ENCODE data around the gene HTR1D. TPM values are rescaled to one million over a fixed set of nuclear protein-coding genes. Genes with fewer than 3 reads are reported as not detected.
A peak's percentile ranks its signal among the peaks of the same experiment; 100 is the strongest.

The HTR1D gene
- total RNA-seq, 1 experiment from 2014 or later: 3.5 TPM

- Histone ChIP-seq H4K20me1 (ENCODE audit: insufficient read depth) (no peaks in the 10 kb centered on the region), H3K9me3 (ENCODE audit: control insufficient read depth in 1 of 2, insufficient read depth in 1 of 2, low read depth in 1 of 2, low read length in 2 of 2) (no peaks in the 10 kb centered on the region), H3K79me2 (ENCODE audit: insufficient read depth, low read length) (no peaks in the 10 kb centered on the region), H3K4me1 (ENCODE audit: control insufficient read depth in 1 of 2, insufficient read depth in 2 of 2, low read length in 2 of 2) (peaks cover 17 to 27% of the 10 kb centered on the region in 2 experiments), H3K9me2 (ENCODE audit: insufficient read depth) (no peaks in the 10 kb centered on the region), H3K36me3 (ENCODE audit: control insufficient read depth in 1 of 2, insufficient read depth in 2 of 2, low read length in 2 of 2) (0 out of 4 replicates have a peak, but pooled peaks cover 0 to 3% of the 10 kb centered on the region in 2 experiments), H3K4me3 (replicated peaks in 1 of 2; ENCODE audit: low read depth in 1 of 2, low read length in 2 of 2) (0 out of 4 replicates have a peak overlapping the region, but pooled peaks of 1 of the 2 experiments have one; percentile 15), H2AFZ (ENCODE audit: low read depth, low read length, poor library complexity, severe bottlenecking) (no peak overlapping the region), H3K27me3 (ENCODE audit: insufficient read depth, low read length) (no peaks in the 10 kb centered on the region), H3K9ac (ENCODE audit: low read length) (peak overlapping the region; percentile 54), H3K4me2 (ENCODE audit: low read length) (peak overlapping the region; percentile 64), H3K27ac (ENCODE audit: low read depth, low read length) (peak overlapping the region; percentile 47; the same call in 1 of the 2 replicates)
- RAD21 ChIA-PET (ENCODE audit: low non-redundant PET in 1 of 2, low total read pairs in 2 of 2, uncharacterized antibody in 2 of 2, unreplicated experiment in 2 of 2): no interaction called here
- TF ChIP-seq CBX3 (IDR thresholded peaks at IDR 0.05; ENCODE audit: low read depth) (no peak), CEBPB (IDR thresholded peaks at IDR 0.05; ENCODE audit: low read depth) (no peak), ZFX (IDR thresholded peaks at IDR 0.05) (no peak), POLR2A (IDR thresholded peaks at IDR 0.05; ENCODE audit: borderline replicate concordance, extremely low read depth, insufficient read depth, insufficient read length) (no peak), TCF7L2 (IDR thresholded peaks at IDR 0.05; ENCODE audit: borderline replicate concordance, extremely low read depth, insufficient read depth, insufficient read length) (no peak), FOSL1 (IDR thresholded peaks at IDR 0.05; ENCODE audit: low read depth) (no peak), JUND (IDR thresholded peaks at IDR 0.05) (no peak), ELF1 (IDR thresholded peaks at IDR 0.05; ENCODE audit: borderline replicate concordance, low read depth) (no peak), POLR2AphosphoS5 (IDR thresholded peaks at IDR 0.05; ENCODE audit: low read depth, low read length) (no peak), REST (IDR thresholded peaks at IDR 0.05; ENCODE audit: low read depth) (no peak), CTCF (IDR thresholded peaks at IDR 0.05 in 2 of 3, conservative IDR thresholded peaks at IDR 0.05 in 1 of 3; ENCODE audit: borderline replicate concordance in 1 of 3, insufficient read depth in 1 of 3, low read depth in 2 of 3, low read length in 2 of 3) (no peak), SRF (IDR thresholded peaks at IDR 0.05; ENCODE audit: low read depth) (no peak), SIN3A (IDR thresholded peaks at IDR 0.05; ENCODE audit: low read depth) (no peak), ZNF274 (IDR thresholded peaks at IDR 0.05; ENCODE audit: low read depth, low read length) (no peak), EZH2 (IDR thresholded peaks at IDR 0.05) (no peak), YY1 (IDR thresholded peaks at IDR 0.05; ENCODE audit: extremely low read depth, insufficient replicate concordance, low read depth, low read length) (no peak), EGR1 (IDR thresholded peaks at IDR 0.05; ENCODE audit: low read depth) (no peak), RAD21 (IDR thresholded peaks at IDR 0.05; ENCODE audit: low read depth) (no peak)
- TF ChIP-seq, protein P1, sequence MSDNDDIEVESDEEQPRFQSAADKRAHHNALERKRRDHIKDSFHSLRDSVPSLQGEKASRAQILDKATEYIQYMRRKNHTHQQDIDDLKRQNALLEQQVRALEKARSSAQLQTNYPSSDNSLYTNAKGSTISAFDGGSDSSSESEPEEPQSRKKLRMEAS (IDR thresholded peaks at IDR 0.05): no peak
- TF ChIP-seq, protein P2, sequence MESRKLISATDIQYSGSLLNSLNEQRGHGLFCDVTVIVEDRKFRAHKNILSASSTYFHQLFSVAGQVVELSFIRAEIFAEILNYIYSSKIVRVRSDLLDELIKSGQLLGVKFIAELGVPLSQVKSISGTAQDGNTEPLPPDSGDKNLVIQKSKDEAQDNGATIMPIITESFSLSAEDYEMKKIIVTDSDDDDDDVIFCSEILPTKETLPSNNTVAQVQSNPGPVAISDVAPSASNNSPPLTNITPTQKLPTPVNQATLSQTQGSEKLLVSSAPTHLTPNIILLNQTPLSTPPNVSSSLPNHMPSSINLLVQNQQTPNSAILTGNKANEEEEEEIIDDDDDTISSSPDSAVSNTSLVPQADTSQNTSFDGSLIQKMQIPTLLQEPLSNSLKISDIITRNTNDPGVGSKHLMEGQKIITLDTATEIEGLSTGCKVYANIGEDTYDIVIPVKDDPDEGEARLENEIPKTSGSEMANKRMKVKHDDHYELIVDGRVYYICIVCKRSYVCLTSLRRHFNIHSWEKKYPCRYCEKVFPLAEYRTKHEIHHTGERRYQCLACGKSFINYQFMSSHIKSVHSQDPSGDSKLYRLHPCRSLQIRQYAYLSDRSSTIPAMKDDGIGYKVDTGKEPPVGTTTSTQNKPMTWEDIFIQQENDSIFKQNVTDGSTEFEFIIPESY (IDR thresholded peaks at IDR 0.05; ENCODE audit: extremely low read depth, insufficient replicate concordance, low read length): no peak
- ATAC-seq (peak; percentile 64), DNase-seq (ENCODE audit: low read depth, low spot score) (no peak)
- BruUV-seq (replicated peaks): no TSS peak
- intact Hi-C loops (cut with micrococcal nuclease): no loop called here
- CTCF ChIA-PET: interaction anchor here (0.7 kb wide), 1 partner anchor 89 kb away, joined by 4 read pairs; no protein-coding TSS in a partner anchor
- POLR2A ChIA-PET: no interaction called here
Measured at GRCh38 chr1:23188434-23188884, 28.8 kb downstream of the HTR1D start.
